A673 (cell line): ENCODE data around the gene BCAR3. TPM values are rescaled to one million over a fixed set of nuclear protein-coding genes. Genes with fewer than 3 reads are reported as not detected.

Source experiments
- BruUV-seq: library from RNA; stranded (reverse); fragments of 400-500 nt; replicated peaks from 2 replicates; lab custom pipeline; 2021; lab: Mats Ljungman, UMichigan
- CTCF ChIA-PET: fragments of 300-600 bp; sonication (Branson Sonifier 250); formaldehyde crosslinking; loops from one replicate; lab custom pipeline; 2022; ENCODE audit warnings: antibody characterized with exemption; lab: Charles Lee
- POLR2A ChIA-PET: fragments of 300-600 bp; sonication (Branson Sonifier 250); formaldehyde crosslinking; loops from one replicate; lab custom pipeline; 2022; ENCODE audit warnings: antibody characterized with exemption; ENCODE audit not compliant: low non-redundant PET; lab: Charles Lee
- DNase-seq: peaks from one replicate; pipeline ENCODE4 v3.0.0-alpha.2; 2015; ENCODE audit warnings: low spot score
- H3K27ac ChIP-seq: fragments of 200-600 bp; sonication (generic); 2 replicates; pipeline ENCODE4 v1.5.1; 2016; ENCODE audit warnings: mixed run types, low read depth, mild to moderate bottlenecking, mixed read lengths, antibody characterized with exemption, low read length; ENCODE audit not compliant: poor library complexity, severe bottlenecking
- H3K27me3 ChIP-seq: fragments of 200-600 bp; sonication (generic); replicated peaks from 2 replicates; pipeline ENCODE4 v1.6.1; 2017; ENCODE audit warnings: mixed run types, low read depth, mild to moderate bottlenecking, mixed read lengths, antibody characterized with exemption, low read length; ENCODE audit not compliant: insufficient read depth, poor library complexity
- H3K36me3 ChIP-seq: fragments of 200-600 bp; sonication (generic); 2 replicates; pipeline ENCODE4 v1.6.1; 2016; ENCODE audit warnings: mixed run types, mild to moderate bottlenecking, mixed read lengths, antibody characterized with exemption, low read length; ENCODE audit not compliant: insufficient read depth, poor library complexity, severe bottlenecking
- H3K4me1 ChIP-seq: fragments of 200-600 bp; sonication (generic); 2 replicates; pipeline ENCODE4 v1.6.1; 2017; ENCODE audit warnings: mixed run types, mild to moderate bottlenecking, mixed read lengths, antibody characterized with exemption, low read length; ENCODE audit not compliant: insufficient read depth, poor library complexity, severe bottlenecking
- H3K4me3 ChIP-seq: fragments of 200-600 bp; sonication (generic); 2 replicates; pipeline ENCODE4 v1.5.1; 2016; ENCODE audit warnings: low read depth, mixed run types, mild to moderate bottlenecking, mixed read lengths, low read length; ENCODE audit not compliant: poor library complexity, severe bottlenecking
- H3K9me3 ChIP-seq: fragments of 200-600 bp; sonication (generic); 2 replicates; pipeline ENCODE4 v1.6.1; 2016; ENCODE audit warnings: mixed run types, low read depth, mild to moderate bottlenecking, mixed read lengths, antibody characterized with exemption, low read length; ENCODE audit not compliant: poor library complexity, severe bottlenecking
- CTCF ChIP-seq: fragments of 300-800, 200-600 bp; sonication (generic); conservative IDR thresholded peaks from 2 replicates; pipeline ENCODE4 v1.5.1; 2017; ENCODE audit warnings: low read depth, mild to moderate bottlenecking, antibody characterized with exemption, low read length, moderate library complexity, mixed read lengths
- EZH2 ChIP-seq: fragments of 200-600 bp; sonication (generic); IDR thresholded peaks from 2 replicates; pipeline ENCODE4 v1.6.1; 2017; ENCODE audit warnings: borderline replicate concordance, low read depth, mild to moderate bottlenecking, mixed read lengths, antibody characterized with exemption, low read length; ENCODE audit not compliant: poor library complexity, severe bottlenecking
- intact Hi-C: fragments of 100-400 bp; cut with micrococcal nuclease; formaldehyde crosslinking; loops from one replicate; pipeline ENCODE4 v1.10.0; 2022; ENCODE audit not compliant: unreplicated experiment
- total RNA-seq: library from RNA; stranded (reverse); gene quantifications from 2 replicates; pipeline ENCODE4 v1.2.3, GENCODE V29; 2021

The BCAR3 gene
- total RNA-seq, 1 experiment from 2014 or later = 0.90 TPM

GRCh38 chr1:93701629-93702028 is 20.0 kb upstream of the BCAR3 start:
- Histone ChIP-seq H3K4me1 (no peaks in the 10 kb centered on the region), H3K9me3 (no peaks in the 10 kb centered on the region), H3K4me3 (no peak overlapping the region), H3K27me3 (no peaks in the 10 kb centered on the region), H3K27ac (no peak overlapping the region), H3K36me3 (no peaks in the 10 kb centered on the region)
- DNase-seq = no peak
- POLR2A ChIA-PET = no interaction called here
- no TSS peak for BruUV-seq
- CTCF ChIA-PET = no interaction called here
- no peak for TF ChIP-seq CTCF
- TF ChIP-seq EZH2 = no peak
- intact Hi-C loops = no loop called here

- Histone ChIP-seq H3K4me1 (no peaks in the 10 kb centered on the region), H3K27ac (no peak overlapping the region), H3K27me3 (no peaks in the 10 kb centered on the region), H3K9me3 (no peaks in the 10 kb centered on the region), H3K36me3 (no peaks in the 10 kb centered on the region), H3K4me3 (no peak overlapping the region)
- POLR2A ChIA-PET = no interaction called here
- CTCF ChIA-PET = no interaction called here
- no TSS peak for BruUV-seq
- intact Hi-C loops = no loop called here
- no peak for DNase-seq
- TF ChIP-seq CTCF (no peak), EZH2 (no peak)
Measured at GRCh38 chr1:93700532-93701469, 19.2 kb upstream of the BCAR3 start.

- DNase-seq = no peak
- TF ChIP-seq EZH2 (no peak), CTCF (no peak)
- no peak overlapping the region for H3K4me3 ChIP-seq
- CTCF ChIA-PET = no interaction called here
- no peaks in the 10 kb centered on the region for H3K36me3 ChIP-seq
- no peak overlapping the region for H3K27ac ChIP-seq
- intact Hi-C loops = no loop called here
- no peaks in the 10 kb centered on the region for H3K27me3 ChIP-seq
- no TSS peak for BruUV-seq
- H3K9me3 ChIP-seq = no peaks in the 10 kb centered on the region
- no peaks in the 10 kb centered on the region for H3K4me1 ChIP-seq
- POLR2A ChIA-PET = no interaction called here
Measured at GRCh38 chr1:93699503-93700168, 18.0 kb upstream of the BCAR3 start.
